Neuronal stem cell (in vitro differentiated cells): Measurements from ENCODE around the gene KLF7.

ENCODE experiments used
- DNase-seq: peaks from one replicate; pipeline ENCODE4 v3.0.0-alpha.2; 2013; ENCODE audit warnings: low spot score
- H2AFZ ChIP-seq: one replicate; pipeline ENCODE4 v1.6.1; 2013; ENCODE audit warnings: mild to moderate bottlenecking, low read length, inconsistent platforms
- H2AK5ac ChIP-seq: 2 replicates; pipeline ENCODE4 v1.6.1; 2013; ENCODE audit warnings: low read depth, mild to moderate bottlenecking, inconsistent platforms, low read length, moderate library complexity, mixed read lengths
- H2BK120ac ChIP-seq: 2 replicates; pipeline ENCODE4 v1.6.1; 2013; ENCODE audit warnings: low read depth, mild to moderate bottlenecking, inconsistent platforms, low read length, moderate library complexity, mixed read lengths
- H2BK12ac ChIP-seq: one replicate; pipeline ENCODE4 v1.6.1; 2013; ENCODE audit warnings: low read length, inconsistent platforms
- H2BK15ac ChIP-seq: 2 replicates; pipeline ENCODE4 v1.6.1; 2013; ENCODE audit warnings: mild to moderate bottlenecking, low read length, inconsistent platforms, mixed read lengths
- H2BK5ac ChIP-seq: one replicate; pipeline ENCODE4 v1.6.1; 2013; ENCODE audit warnings: inconsistent platforms, mild to moderate bottlenecking, low read length, moderate library complexity
- H3K14ac ChIP-seq: one replicate; pipeline ENCODE4 v1.6.1; 2013; ENCODE audit warnings: low read length, inconsistent platforms
- H3K18ac ChIP-seq: 2 replicates; pipeline ENCODE4 v1.6.1; 2013; ENCODE audit warnings: low read length, inconsistent platforms
- H3K23ac ChIP-seq: 2 replicates; pipeline ENCODE4 v1.6.1; 2013; ENCODE audit warnings: low read depth, mild to moderate bottlenecking, mixed read lengths, low read length, inconsistent platforms; ENCODE audit not compliant: poor library complexity
- H3K27ac ChIP-seq: replicated peaks from 3 replicates; pipeline ENCODE4 v1.5.1; 2013; ENCODE audit warnings: low read length, inconsistent platforms
- H3K27me3 ChIP-seq, 3 experiments: 2 replicates each; pipeline ENCODE4 v1.6.1; 2013; ENCODE audit warnings: low read length in 3 of 3, mild to moderate bottlenecking in 2 of 3, inconsistent platforms in 1 of 3, low read depth in 1 of 3, mixed read lengths in 1 of 3, moderate library complexity in 1 of 3; ENCODE audit not compliant: control insufficient read depth in 3 of 3, insufficient read depth in 3 of 3
- H3K36me3 ChIP-seq, 2 donors: replicated peaks in 1 of 2; 2 replicates each; pipeline ENCODE4 v1.6.1; 2013; ENCODE audit warnings: low read length in 2 of 2; ENCODE audit not compliant: control insufficient read depth in 2 of 2, insufficient read depth in 2 of 2
- H3K4ac ChIP-seq: 2 replicates; pipeline ENCODE4 v1.6.1; 2013; ENCODE audit warnings: inconsistent platforms, mild to moderate bottlenecking, low read length, moderate library complexity
- H3K4me1 ChIP-seq, 2 donors: 1 replicate in 1 of 2; 2 replicates in 1 of 2; pipeline ENCODE4 v1.6.1; 2013; ENCODE audit warnings: low read length in 2 of 2, low read depth in 1 of 2; ENCODE audit not compliant: control insufficient read depth in 2 of 2, insufficient read depth in 1 of 2
- H3K4me2 ChIP-seq: one replicate; pipeline ENCODE4 v1.6.1; 2013; ENCODE audit warnings: mild to moderate bottlenecking, low read length, inconsistent platforms; ENCODE audit not compliant: insufficient read depth, poor library complexity, severe bottlenecking
- H3K4me3 ChIP-seq, 2 donors: 2 replicates each; pipeline ENCODE4 v1.5.1; 2013; ENCODE audit warnings: low read length in 2 of 2, mild to moderate bottlenecking in 2 of 2, inconsistent platforms in 1 of 2, moderate library complexity in 1 of 2
- H3K79me1 ChIP-seq: one replicate; pipeline ENCODE4 v1.6.1; 2013; ENCODE audit warnings: low read depth, mild to moderate bottlenecking, inconsistent platforms, low read length, moderate library complexity
- H3K9ac ChIP-seq: one replicate; pipeline ENCODE4 v1.6.1; 2013; ENCODE audit warnings: mild to moderate bottlenecking, low read depth, low read length, inconsistent platforms; ENCODE audit not compliant: poor library complexity
- H3K9me3 ChIP-seq, 2 donors: replicated peaks in 1 of 2; 2 replicates each; pipeline versions ENCODE3 to v1.6.1; 2013; ENCODE audit warnings: low read length in 2 of 2, mild to moderate bottlenecking in 2 of 2, inconsistent platforms in 1 of 2, low read depth in 1 of 2, mixed read lengths in 1 of 2, moderate library complexity in 1 of 2; ENCODE audit not compliant: control insufficient read depth in 2 of 2, insufficient read depth in 1 of 2
- H4K8ac ChIP-seq: one replicate; pipeline ENCODE4 v1.6.1; 2013; ENCODE audit warnings: low read depth, mild to moderate bottlenecking, inconsistent platforms, low read length, moderate library complexity
- H4K91ac ChIP-seq: one replicate; pipeline ENCODE4 v1.6.1; 2013; ENCODE audit warnings: low read length, low read depth, mild to moderate bottlenecking, inconsistent platforms; ENCODE audit not compliant: poor library complexity
- WGBS, 2 donors: extraction: QIAGEN DNeasy Blood & Tissue Kit; methylation state at CpG; one replicate each; pipeline ENCODE4 v1.1.7; 2013; ENCODE audit warnings: missing lambda C conversion rate in 2 of 2, mixed read lengths in 1 of 2; ENCODE audit not compliant: insufficient read length in 2 of 2, insufficient replicate concordance in 1 of 2; ENCODE audit errors: extremely low coverage in 2 of 2; 5-methylcytosine and 5-hydroxymethylcytosine counted together

The KLF7 gene

GRCh38 chr2:207066166-207066565 is 99.6 kb downstream of the KLF7 start:
- Histone ChIP-seq H3K27ac (no peak overlapping the region), H3K9ac (no peak overlapping the region), H2AK5ac (no peak overlapping the region), H3K4ac (no peak overlapping the region), H2BK5ac (no peak overlapping the region), H3K4me3 (no peak overlapping the region), H2BK15ac (no peak overlapping the region), H2BK12ac (no peak overlapping the region), H4K8ac (no peak overlapping the region), H4K91ac (no peak overlapping the region), H3K23ac (no peak overlapping the region), H3K18ac (no peak overlapping the region), H3K4me1 (peaks cover 0 to 2% of the 10 kb centered on the region in 2 donors), H3K9me3 (no peaks in the 10 kb centered on the region), H3K27me3 (no peaks in the 10 kb centered on the region), H3K36me3 (no peaks in the 10 kb centered on the region), H3K14ac (no peak overlapping the region), H2BK120ac (no peak overlapping the region), H3K4me2 (no peak overlapping the region), H2AFZ (no peak overlapping the region), H3K79me1 (no peaks in the 10 kb centered on the region)
- no peak for DNase-seq
- no CpG with 5 or more reads among the region's 2 CpGs for WGBS, 2 donors

DNA sequence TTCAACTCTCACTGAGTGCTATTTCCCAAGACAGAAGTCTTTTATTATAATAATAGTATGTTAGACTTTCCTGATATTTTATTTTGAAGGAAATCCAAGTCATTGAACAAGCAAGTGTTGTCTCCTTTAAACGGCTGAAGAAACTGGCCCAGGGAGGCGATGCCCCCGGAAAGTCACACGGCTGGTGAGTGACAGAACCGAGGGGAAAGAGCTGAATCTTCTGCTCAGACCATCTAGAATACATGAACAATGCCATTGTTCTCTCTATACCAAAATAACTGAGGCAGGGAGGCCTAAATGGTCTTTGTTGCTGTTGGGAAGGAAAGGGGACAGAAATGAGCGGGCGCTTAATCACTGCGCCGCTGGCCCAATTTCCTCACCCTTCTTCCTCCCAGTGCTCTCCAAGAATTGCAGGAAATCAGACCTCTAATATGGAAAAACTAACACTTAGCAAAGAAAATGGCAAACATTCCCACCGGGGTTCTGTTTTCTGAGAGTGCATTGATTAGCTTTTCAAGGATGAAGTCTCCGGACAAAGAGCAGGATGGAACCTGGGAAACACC is 101.5 kb downstream of the KLF7 start:
- Histone ChIP-seq H3K4ac (no peak overlapping the region), H3K18ac (no peak overlapping the region), H3K9ac (no peak overlapping the region), H3K36me3 (no peaks in the 10 kb centered on the region), H3K27ac (no peak overlapping the region), H3K14ac (no peak overlapping the region), H3K4me1 (peaks cover 0 to 3% of the 10 kb centered on the region in 2 donors), H2BK12ac (no peak overlapping the region), H2BK5ac (no peak overlapping the region), H2AFZ (peak overlapping the region; percentile 26), H4K8ac (no peak overlapping the region), H3K4me3 (no peak overlapping the region), H3K4me2 (no peak overlapping the region), H2BK120ac (no peak overlapping the region), H2BK15ac (peak overlapping the region; percentile 24), H2AK5ac (no peak overlapping the region), H3K27me3 (no peaks in the 10 kb centered on the region), H3K9me3 (no peaks in the 10 kb centered on the region), H3K79me1 (no peaks in the 10 kb centered on the region), H4K91ac (no peak overlapping the region), H3K23ac (no peak overlapping the region)
- no peak for DNase-seq
- WGBS, 2 donors = no CpG with 5 or more reads among the region's 11 CpGs

DNA sequence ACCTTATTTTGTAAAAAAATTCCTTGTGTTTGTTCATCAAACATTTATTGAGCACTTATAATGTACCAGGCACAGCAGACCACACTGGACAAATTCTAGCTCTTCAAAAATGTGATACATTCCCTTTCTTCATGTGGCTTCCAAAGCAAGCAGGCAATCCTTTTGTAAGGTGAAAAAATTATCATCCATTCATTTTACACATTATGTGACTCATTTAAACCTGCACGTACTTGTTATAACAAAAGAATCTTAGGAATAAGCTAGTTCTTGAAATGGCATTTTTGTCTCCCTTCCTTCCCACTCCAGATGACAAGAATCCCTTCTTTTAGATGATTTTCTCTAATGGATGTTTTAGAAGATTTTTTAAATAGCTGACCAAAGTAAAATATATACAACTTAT is 104.6 kb downstream of the KLF7 start:
- H3K18ac ChIP-seq = no peak overlapping the region
- H2AFZ ChIP-seq = no peak overlapping the region
- H3K9ac ChIP-seq = no peak overlapping the region
- H2BK120ac ChIP-seq = no peak overlapping the region
- WGBS, 2 donors = no CpG with 5 or more reads among the region's 1 CpG
- no peak overlapping the region for H2BK5ac ChIP-seq
- no peak for DNase-seq
- no peak overlapping the region for H2BK15ac ChIP-seq
- no peak overlapping the region for H2BK12ac ChIP-seq
- no peak overlapping the region for H3K4me3 ChIP-seq
- no peaks in the 10 kb centered on the region for H3K79me1 ChIP-seq
- no peaks in the 10 kb centered on the region for H3K27me3 ChIP-seq
- no peak overlapping the region for H3K4ac ChIP-seq
- H3K36me3 ChIP-seq = no peaks in the 10 kb centered on the region
- H4K8ac ChIP-seq = no peak overlapping the region
- H2AK5ac ChIP-seq = no peak overlapping the region
- no peak overlapping the region for H3K4me2 ChIP-seq
- no peak overlapping the region for H3K23ac ChIP-seq
- H3K9me3 ChIP-seq = no peaks in the 10 kb centered on the region
- H3K14ac ChIP-seq = no peak overlapping the region
- H4K91ac ChIP-seq = no peak overlapping the region
- peaks cover 0 to 1% of the 10 kb centered on the region in 2 donors for H3K4me1 ChIP-seq
- H3K27ac ChIP-seq = no peak overlapping the region

DNA sequence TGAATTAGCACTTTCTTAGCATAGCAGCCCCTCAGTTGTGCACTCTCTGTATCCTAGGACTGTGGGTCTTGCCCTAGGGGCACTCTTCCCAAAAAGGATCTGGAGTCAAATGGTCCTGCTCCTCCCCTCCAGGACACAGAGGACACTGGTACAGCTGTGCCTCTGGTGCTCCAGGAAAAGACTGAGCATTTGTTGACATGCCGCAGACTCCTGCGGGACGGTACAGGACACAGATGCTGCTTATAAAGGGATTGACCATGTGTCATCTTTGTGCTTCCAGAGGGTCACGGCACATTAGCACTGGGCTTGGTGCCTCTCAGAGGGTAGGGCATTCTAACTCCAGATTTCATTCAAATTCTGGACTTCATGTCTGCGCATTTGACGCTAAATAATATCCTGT is 110.5 kb downstream of the KLF7 start:
- Histone ChIP-seq H2AFZ (no peak overlapping the region), H2BK5ac (no peak overlapping the region), H2BK15ac (no peak overlapping the region), H4K91ac (no peak overlapping the region), H2BK120ac (no peak overlapping the region), H2BK12ac (no peak overlapping the region), H3K4ac (no peak overlapping the region), H4K8ac (no peak overlapping the region), H3K36me3 (no peaks in the 10 kb centered on the region), H3K27me3 (no peaks in the 10 kb centered on the region), H3K9ac (no peak overlapping the region), H3K4me3 (no peak overlapping the region), H3K14ac (no peak overlapping the region), H3K23ac (no peak overlapping the region), H3K9me3 (no peaks in the 10 kb centered on the region), H3K18ac (peak overlapping the region; percentile 86), H3K27ac (no peak overlapping the region), H3K79me1 (no peaks in the 10 kb centered on the region), H3K4me2 (no peak overlapping the region), H3K4me1 (peaks cover 0 to 2% of the 10 kb centered on the region in 2 donors), H2AK5ac (no peak overlapping the region)
- no CpG with 5 or more reads among the region's 6 CpGs for WGBS, 2 donors
- no peak for DNase-seq
